GM21526 (cell line): ENCODE data around the gene NFATC4.
"Not testable (repeated sequence)": the region's sequence is repeated elsewhere in the genome, so short reads cannot be mapped to it uniquely, and the experiment has no call there.

Source experiments
- ATAC-seq: cut with Tn5 transposase; IDR thresholded peaks from one replicate; pipeline ENCODE4 v1.9.1; 2021; ENCODE audit warnings: moderate library complexity; ENCODE audit not compliant: unreplicated experiment, low FRiP score

Gene NFATC4

GRCh38 chr14:24367514-24368211 lies at the start of gene NFATC4:
NFATC4 (plus strand) TSS chr14:24368184; CDS start chr14:24368341, 157 bp downstream.
- ATAC-seq: no peak

GRCh38 chr14:24321212-24321975 lies 46.6 kb upstream of the NFATC4 start:
- no peak for ATAC-seq

- no peak for ATAC-seq
These were observed 45.3 kb upstream of the NFATC4 start for GRCh38 chr14:24322672-24323071.

GRCh38 chr14:24323341-24323740 lies 44.6 kb upstream of the NFATC4 start:
- ATAC-seq: no peak

GRCh38 chr14:24324024-24324423 lies 44.0 kb upstream of the NFATC4 start:
- ATAC-seq: no peak

GRCh38 chr14:24325041-24325530 lies 42.9 kb upstream of the NFATC4 start:
- no peak for ATAC-seq

GRCh38 chr14:24325963-24326362 lies 42.0 kb upstream of the NFATC4 start:
- no peak for ATAC-seq

- ATAC-seq: no peak
These were observed 40.7 kb upstream of the NFATC4 start for GRCh38 chr14:24327303-24327702.

GRCh38 chr14:24327914-24328313 lies 40.1 kb upstream of the NFATC4 start:
- ATAC-seq: not testable (repeated sequence)

GRCh38 chr14:24329073-24329663 lies 38.8 kb upstream of the NFATC4 start:
- ATAC-seq: no peak

- no peak for ATAC-seq
These were observed 38.2 kb upstream of the NFATC4 start for GRCh38 chr14:24329736-24330135.

- no peak for ATAC-seq
These were observed 36.9 kb upstream of the NFATC4 start for GRCh38 chr14:24330973-24331674.

- no peak for ATAC-seq
These were observed 36.2 kb upstream of the NFATC4 start for GRCh38 chr14:24331731-24332267.

GRCh38 chr14:24332268-24332993 lies 35.6 kb upstream of the NFATC4 start:
- ATAC-seq: peak; percentile 67

- ATAC-seq: no peak
These were observed 33.3 kb upstream of the NFATC4 start, which contains the start of gene ADCY4 for GRCh38 chr14:24334431-24335291. ADCY4 (minus strand) TSS chr14:24335071; CDS start chr14:24334652, 419 bp downstream.

- no peak for ATAC-seq
These were observed 32.4 kb upstream of the NFATC4 start for GRCh38 chr14:24335461-24336171.

- no peak for ATAC-seq
These were observed 30.7 kb upstream of the NFATC4 start for GRCh38 chr14:24337144-24337823.

- no peak for ATAC-seq
These were observed 30.2 kb upstream of the NFATC4 start for GRCh38 chr14:24337824-24338175.
